ENCODE data around the gene CFAP90.
A peak's percentile ranks its signal among the peaks of the same experiment; 100 is the strongest.

DNA sequence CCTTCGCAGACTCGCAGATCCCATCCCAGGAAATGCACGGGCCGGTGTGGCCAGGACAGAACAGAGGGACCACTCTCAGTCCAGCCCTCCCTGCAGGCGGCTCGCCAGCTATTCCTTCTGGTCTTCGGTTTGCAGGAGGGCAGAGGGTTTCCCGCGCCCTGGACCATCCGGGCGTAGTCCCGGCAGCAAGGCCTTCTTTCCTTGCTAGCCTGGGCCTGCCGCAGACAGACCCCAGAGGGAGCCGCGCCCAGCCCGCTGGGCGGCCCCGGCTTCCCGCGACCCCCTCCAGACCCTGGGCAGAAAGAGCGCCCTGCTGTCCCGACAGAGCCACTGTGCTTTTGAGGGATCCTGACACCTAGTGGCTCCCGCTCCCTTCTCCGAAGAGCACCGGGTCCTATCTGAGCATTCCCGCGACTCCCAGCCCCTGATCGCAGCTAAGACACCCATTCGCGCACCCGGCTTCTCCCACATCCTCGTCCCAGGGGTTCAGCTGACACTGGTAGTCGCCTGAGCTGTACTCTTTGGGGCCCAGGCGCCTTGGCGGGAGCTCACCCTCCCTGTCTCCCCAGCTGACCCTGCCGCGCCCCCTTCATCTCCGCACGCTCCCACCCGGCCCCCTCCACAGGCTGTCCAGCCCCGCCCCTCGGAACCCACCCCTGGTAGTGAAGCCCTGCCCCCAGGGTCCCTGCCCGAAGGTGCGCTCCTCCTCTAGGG lies 1.1 kb downstream of the CFAP90 start:
- TF ChIP-seq, protein P1, sequence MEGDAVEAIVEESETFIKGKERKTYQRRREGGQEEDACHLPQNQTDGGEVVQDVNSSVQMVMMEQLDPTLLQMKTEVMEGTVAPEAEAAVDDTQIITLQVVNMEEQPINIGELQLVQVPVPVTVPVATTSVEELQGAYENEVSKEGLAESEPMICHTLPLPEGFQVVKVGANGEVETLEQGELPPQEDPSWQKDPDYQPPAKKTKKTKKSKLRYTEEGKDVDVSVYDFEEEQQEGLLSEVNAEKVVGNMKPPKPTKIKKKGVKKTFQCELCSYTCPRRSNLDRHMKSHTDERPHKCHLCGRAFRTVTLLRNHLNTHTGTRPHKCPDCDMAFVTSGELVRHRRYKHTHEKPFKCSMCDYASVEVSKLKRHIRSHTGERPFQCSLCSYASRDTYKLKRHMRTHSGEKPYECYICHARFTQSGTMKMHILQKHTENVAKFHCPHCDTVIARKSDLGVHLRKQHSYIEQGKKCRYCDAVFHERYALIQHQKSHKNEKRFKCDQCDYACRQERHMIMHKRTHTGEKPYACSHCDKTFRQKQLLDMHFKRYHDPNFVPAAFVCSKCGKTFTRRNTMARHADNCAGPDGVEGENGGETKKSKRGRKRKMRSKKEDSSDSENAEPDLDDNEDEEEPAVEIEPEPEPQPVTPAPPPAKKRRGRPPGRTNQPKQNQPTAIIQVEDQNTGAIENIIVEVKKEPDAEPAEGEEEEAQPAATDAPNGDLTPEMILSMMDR (IDR thresholded peaks at IDR 0.05): peak in 1 of 5 experiments; percentile 8
- TF ChIP-seq POLR2A (IDR thresholded peaks at IDR 0.05): no peak

Data from tibial nerve (tissue), 3 donors.